CD4-positive, alpha-beta T cell treated with Interleukin-6 for 4 hours (primary cell): Measurements from ENCODE around the gene MBD2.
A peak's percentile ranks its signal among the peaks of the same experiment; 100 is the strongest.
"Not testable (repeated sequence)": the region's sequence is repeated elsewhere in the genome, so short reads cannot be mapped to it uniquely, and the experiment has no call there.

Experiments
- DNase-seq: peaks from one replicate; pipeline ENCODE4 v3.0.0-alpha.2; 2020; ENCODE audit warnings: mixed read lengths

The MBD2 gene, protein sequence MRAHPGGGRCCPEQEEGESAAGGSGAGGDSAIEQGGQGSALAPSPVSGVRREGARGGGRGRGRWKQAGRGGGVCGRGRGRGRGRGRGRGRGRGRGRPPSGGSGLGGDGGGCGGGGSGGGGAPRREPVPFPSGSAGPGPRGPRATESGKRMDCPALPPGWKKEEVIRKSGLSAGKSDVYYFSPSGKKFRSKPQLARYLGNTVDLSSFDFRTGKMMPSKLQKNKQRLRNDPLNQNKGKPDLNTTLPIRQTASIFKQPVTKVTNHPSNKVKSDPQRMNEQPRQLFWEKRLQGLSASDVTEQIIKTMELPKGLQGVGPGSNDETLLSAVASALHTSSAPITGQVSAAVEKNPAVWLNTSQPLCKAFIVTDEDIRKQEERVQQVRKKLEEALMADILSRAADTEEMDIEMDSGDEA

GRCh38 chr18:54224379-54225014 lies at the start of gene MBD2:
TSS of gene MBD2 (minus strand) at chr18:54224669. CDS start at chr18:54224559, 110 bp downstream.
- DNase-seq = peak; percentile 95

- DNase-seq = peak; percentile 57
Measured at GRCh38 chr18:54269893-54270844, 45.7 kb upstream of the MBD2 start.

GRCh38 chr18:54268751-54269150 lies 44.3 kb upstream of the MBD2 start:
- DNase-seq = no peak

- DNase-seq = no peak
Measured at GRCh38 chr18:54267701-54268100, 43.2 kb upstream of the MBD2 start.

- no peak for DNase-seq
Measured at GRCh38 chr18:54263904-54264336, 39.5 kb upstream of the MBD2 start.

DNA sequence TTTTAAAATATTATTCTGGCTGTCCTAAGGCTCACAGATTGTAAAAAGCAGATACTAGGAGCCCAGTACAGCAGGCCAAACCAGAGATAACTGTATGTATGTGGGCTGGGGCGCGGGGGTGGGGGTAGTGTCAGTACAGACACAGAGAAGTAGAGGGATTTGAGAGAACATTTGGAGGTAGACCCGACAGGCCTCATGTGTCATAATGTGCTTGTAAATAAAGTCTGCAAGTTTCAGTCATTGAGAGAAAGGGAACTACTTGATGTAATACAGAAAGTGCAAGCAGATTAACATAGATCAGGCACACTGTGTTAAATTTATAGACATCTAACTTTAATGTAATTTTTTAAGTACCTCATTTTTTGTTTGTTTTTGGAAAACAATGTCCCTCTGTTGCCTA lies 37.4 kb upstream of the MBD2 start:
- DNase-seq = peak; percentile 5

- DNase-seq = no peak
Measured at GRCh38 chr18:54260396-54261072, 36.1 kb upstream of the MBD2 start.

GRCh38 chr18:54257818-54258217 lies 33.3 kb upstream of the MBD2 start:
- not testable (repeated sequence) for DNase-seq

DNA sequence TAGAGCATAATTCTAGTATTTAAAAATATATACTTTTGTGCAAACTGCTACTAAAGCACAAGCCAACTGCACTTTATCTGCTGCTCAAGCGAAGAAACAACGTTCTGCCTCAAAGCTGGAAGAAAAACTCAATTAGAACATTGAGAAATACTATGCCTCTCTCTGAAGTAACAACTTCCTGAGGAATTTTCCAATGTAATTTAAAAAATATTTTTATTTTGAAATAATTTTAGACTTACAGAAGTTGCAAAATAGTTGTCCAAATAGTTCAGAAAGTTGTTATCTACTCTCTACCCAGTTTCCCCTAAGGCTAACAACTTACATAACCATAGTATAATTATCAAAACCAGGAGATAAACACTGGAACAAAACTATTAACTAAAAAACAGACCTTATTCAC lies 32.5 kb upstream of the MBD2 start:
- DNase-seq = no peak

DNA sequence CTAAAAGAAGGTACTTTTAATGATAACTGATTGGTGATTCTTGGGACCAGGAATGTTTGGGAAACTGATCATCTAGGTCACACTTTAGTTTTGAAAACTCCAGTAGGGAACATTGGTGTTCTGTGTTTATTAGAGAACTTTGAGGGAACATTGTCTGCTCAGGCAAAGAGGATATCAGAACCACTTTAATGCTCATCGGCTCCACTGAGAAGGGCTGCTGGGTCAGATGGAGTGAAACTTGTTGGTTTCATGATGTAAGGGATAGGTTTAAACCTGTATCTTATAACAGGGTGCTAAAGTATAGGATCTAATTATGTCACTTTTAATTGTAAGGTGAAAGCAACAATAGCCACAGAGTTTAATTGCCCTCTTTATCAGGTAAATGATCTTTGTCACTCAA lies 30.7 kb upstream of the MBD2 start:
- DNase-seq = no peak

GRCh38 chr18:54254265-54254758 lies 29.8 kb upstream of the MBD2 start:
- DNase-seq = no peak

- DNase-seq = no peak
Measured at GRCh38 chr18:54251606-54252390, 27.3 kb upstream of the MBD2 start.

GRCh38 chr18:54250846-54251261 lies 26.4 kb upstream of the MBD2 start:
- no peak for DNase-seq

GRCh38 chr18:54247511-54248175 lies 23.2 kb upstream of the MBD2 start:
- no peak for DNase-seq

GRCh38 chr18:54242327-54242726 lies 17.9 kb upstream of the MBD2 start:
- no peak for DNase-seq

DNA sequence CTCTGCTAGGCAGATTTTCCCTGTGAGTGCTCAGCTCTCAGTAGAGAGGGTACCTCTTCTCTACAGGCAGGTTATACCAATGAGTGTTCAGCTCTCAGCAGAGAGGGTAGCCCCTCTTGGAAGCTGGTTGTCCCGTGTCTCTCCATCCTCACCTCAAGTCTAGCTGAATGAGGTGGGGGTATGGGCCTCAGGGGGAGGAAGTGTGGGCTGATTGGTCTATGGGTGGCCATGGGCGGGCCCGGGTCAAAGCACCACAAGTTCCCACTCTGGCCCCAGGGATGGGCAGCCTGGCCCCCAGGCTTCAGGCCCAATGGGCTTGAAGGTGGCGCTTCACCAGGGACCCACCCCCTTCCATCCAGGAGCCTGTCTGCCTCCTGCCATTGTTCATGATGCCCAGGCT lies 17.0 kb upstream of the MBD2 start:
- DNase-seq = no peak

DNA sequence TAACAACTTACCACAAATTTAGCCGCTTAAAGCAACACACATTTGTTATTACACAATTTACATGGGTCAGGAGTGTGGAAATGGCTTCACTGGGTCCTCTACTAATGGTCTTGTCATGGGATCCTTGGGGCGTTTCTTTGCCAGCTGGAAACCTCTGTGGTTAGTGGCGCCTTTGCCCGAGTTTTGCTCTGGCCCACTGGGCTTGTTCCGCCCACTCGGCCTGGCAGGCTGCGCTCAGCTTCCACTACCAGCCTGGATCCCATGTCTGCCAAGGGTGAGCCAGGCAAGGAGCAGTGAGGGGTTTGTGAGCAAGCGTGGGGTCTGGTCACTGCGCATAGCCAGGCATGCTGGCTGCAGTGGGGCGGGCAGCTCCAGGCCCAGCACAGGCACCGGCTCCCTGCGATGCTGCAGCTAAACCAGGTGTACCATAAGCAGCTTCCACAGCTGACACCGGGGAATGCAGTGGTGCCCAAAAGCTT lies 16.2 kb upstream of the MBD2 start:
- DNase-seq = no peak

- DNase-seq = no peak
Measured at GRCh38 chr18:54239601-54240000, 15.1 kb upstream of the MBD2 start.

GRCh38 chr18:54239091-54239490 lies 14.6 kb upstream of the MBD2 start:
- no peak for DNase-seq

- DNase-seq = no peak
Measured at GRCh38 chr18:54238173-54238936, 13.9 kb upstream of the MBD2 start.
